DMS153 treated with DMSO at 0.1 percent for 48 hours (cell line): ENCODE results near the gene NIT2.

Experiments used
- DNase-seq: peaks from one replicate; lab custom pipeline; 2025; ENCODE audit not compliant: unreplicated experiment; lab: John Stamatoyannopoulos, UW

NIT2 gene

DNA sequence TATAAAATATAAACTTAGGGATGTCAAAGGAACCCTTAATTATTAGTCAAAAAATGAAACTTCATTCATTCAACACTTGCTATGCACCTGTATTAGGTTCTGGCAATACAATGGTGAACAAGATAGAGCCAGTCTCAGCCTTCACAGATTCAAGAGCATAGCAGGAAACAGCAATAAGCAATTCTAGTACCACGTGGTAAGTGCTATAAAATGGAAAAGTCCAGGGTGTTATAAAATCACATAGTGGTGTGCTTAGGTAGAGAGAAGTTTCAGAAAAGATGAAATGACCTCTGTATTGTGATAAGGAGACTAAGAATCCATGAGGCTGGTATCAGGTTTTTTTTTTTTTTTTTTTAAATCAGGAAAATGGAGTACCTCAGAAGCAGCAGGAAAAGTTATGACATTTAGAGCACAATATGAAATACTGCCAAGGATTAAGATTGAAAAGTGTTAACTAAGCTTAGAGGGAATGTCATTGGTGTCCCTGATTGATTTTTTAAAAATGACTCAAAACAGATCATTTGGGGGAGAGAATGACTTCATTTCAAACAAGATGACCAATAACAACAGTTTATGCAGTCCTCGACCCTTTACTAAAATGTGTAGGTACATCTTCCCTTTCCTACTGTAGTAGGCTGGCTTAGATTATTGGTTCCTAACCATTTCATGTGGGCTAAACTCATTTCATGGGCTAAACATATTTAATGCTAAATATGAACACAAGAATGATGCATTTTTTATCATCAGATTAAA, 61.3 kb downstream of the NIT2 start:
- no peak for DNase-seq

DNA sequence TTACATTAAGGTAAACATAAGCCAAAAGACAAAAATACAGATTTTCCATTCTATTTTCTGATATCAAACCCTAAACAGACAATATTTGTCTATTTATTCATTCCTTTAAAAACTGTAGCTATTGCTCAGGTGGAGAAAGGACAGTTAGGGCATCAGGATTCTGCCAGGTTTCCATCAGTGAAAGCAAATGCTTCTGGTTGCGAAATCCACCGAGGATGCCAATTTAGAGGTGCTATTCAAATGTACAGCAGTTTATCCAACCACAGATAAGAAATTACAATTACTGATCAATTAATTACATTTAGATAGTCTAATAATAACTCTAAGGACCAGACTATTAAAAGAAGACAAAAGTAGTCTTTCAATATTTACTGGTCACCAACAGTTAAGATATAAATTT, 62.4 kb downstream of the NIT2 start:
- no peak for DNase-seq

DNA sequence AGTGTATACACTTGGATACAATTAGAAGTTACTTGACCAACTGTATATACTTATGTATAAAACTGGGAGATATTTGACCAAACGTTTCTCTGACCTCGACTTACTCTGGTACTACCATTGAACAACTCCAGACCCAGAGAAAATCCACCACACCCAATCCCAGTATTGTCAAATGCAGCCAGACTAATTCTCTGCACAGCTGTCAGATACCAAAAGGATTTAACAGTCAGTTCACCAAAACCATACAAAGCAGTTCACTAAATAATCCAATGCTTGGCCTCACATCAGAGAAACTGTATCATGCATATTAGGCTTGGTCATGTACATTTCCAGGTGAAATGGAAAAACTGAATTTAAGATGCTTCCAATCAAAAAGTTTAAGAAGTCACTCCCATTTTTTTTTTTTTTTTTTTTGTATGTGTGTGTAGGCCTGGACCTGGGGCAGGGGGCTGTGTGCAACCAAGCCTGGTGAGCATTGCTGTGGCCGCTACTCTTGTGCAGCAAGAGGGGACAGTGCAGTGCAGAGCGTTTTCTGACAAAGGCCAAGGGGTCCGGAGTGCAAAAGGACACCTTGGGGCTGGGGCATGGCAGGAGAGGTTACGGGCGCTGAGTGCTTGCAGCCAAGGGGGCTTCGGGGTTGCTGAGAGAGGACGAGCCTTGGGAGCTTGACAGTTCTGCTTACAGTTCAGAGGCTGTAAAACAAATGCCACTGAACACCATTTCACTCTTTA, 64.9 kb downstream of the NIT2 start:
- no peak for DNase-seq

DNA sequence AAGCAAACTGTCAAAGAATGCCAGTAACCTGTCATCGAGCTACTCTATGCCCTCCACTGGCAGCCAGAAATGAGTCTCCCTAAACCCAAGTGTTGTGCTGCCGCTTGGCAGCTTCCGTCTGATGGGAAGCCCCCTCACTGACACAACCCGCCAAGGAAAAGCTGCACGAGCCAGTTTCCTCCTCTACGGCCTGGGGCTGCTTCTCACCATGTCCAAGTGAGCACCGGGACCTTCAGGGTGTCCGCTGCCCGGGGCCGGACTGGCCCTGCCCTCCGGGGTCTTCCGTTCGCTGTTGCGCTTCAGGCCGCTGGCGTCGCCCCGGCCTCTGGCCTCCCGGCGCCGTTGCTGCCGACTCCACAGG, 65.8 kb downstream of the NIT2 start:
- DNase-seq = no peak

DNA sequence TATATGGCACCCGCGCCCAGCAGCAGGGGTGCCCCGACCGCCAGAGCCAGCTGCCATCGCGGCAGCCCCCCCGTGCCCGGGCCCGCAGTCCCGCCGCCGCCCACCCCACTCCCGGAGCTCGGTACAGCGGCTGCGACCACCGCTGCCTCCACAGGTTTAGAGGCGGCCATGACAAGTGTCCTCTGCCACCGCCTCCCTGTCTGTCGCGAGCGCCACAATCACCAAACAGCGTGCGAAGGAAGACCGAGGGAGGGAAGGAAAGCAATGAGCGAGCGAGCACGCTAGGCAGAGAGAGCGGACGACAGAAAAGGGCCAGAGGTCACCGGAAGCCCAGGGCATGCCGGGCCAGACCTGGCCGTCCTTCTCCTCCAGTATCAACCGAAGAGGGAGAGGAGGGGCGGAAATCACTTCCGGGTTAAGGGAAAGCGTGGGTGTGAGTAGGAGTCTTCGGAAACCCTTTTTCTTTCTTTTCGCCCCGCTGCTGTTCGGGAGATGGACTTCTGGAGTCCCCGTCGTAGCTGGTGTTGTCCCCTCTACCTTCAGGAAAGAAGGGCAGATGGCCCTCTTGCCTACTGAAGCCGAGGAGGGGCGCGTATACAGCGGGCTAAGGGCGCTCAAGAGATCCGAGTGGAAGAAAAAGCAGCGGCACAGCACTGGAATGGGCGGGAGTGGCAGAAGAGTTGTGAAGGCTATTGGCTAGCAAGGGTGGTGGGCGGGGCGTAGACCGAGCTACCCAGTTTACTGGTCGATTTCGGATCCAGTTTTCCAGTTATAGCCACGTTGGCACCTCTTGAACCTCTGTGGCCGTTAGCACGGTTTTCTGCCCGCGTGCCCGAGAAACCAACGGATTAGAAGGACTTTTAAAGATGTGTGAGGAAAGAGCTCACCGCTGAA, 66.5 kb downstream of the NIT2 start, which contains the start of the genes LNP1 and TOMM70:
TSS of gene LNP1 (plus strand) at position 760 of the 894 bp plus-strand sequence. CDS start 28,191 bp downstream, outside the sequence.
TSS of gene TOMM70 (minus strand) at position 310 of the 894 bp plus-strand sequence. CDS start at position 170, 140 bp downstream.
- DNase-seq = peak; percentile 97

DNA sequence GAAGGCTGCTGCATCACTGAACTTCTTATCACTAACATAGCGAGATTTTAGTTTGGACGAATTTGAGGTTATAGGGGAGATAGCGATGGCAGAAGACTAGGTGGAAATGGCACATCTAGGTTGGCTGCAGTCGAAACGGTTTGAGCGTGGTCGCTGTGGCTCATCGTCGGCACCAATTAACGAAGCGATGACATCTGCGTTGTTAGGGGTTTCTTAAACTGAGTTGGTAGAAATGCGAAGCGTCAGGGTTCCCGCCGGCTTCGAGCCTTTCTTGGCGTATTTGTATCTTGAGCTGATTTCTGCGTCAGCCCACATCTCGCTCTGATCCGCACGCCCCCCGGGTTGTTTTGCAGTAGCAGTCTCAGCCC, 67.1 kb downstream of the NIT2 start:
- DNase-seq = peak; percentile 57

DNA sequence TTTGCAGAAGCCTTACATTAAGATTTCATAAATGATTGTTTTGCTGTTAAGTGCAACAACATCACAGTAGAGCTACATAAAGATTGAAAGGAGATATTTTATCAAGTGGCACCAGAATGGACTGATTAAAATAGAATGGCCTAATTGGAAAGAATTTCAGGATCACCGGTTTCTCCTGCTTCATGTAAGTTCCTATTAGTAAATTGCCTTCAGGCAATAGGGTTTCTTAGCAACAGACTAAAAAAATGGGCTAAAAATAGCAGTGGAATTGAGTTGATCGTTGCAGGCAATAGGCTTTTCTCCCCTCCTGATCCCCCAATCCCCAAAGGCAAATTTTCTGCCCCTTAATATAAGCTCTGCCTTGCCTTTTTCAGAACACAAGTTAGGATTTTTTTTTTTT, 67.7 kb downstream of the NIT2 start:
- no peak for DNase-seq

DNA sequence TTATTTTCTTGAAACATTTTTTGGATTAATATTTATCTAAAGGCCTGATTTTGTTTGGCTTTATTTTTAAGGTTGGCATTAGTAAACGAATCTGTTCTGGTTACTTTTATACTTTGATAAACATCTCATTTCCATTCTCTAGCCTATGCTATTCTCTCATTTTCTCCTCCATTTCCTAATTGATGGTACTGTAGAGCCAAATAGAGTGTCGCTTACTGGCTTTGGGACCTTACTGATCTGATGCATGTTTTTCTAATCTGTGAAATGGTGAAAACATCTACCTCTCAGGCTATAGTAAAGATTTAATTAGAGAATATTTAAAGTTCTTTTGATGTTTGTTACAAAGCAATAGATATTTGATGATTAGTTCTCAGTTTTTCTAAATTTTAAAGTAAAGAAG, 68.3 kb downstream of the NIT2 start:
- DNase-seq = no peak

DNA sequence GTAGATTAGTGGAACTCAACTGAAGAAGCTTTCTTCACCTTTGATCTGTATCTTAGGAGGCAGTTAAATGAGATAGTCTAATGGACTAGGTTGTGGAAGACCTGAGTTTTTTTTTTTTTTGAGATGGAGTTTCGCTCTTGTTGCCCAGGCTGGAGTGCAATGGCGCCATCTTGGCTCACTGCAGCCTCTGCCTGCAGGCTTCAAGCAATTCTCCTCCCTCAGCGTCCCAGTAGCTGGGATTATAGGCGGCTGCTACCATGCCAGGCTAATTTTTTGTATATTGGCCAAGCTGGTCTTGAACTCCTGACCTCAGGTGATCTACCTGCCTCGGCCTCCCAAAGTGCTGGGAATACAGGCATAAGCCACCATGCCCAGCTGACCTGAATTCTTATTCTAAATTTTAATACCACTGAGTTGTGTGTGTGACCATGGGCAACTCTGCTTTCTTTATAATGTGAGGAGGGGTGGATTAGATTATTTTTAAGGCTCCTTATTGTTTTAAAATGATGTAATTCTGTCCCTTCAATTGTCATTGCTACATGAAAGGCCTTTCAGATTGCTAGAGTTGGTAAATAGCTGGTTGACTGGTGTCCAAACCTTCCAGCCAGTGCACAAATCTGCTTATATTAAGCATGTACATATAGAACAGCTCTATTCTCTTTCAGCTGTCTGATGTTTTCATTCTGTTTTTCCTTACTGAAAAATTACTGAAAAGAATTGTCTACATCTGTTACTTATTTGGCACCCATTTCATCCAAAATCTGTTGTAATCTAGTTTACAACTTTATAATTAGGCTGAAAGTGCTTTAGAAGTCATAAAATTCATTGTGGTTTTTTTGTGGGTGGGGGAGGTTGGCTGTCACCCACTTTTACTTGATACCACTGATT, 69.0 kb downstream of the NIT2 start:
- DNase-seq = no peak

DNA sequence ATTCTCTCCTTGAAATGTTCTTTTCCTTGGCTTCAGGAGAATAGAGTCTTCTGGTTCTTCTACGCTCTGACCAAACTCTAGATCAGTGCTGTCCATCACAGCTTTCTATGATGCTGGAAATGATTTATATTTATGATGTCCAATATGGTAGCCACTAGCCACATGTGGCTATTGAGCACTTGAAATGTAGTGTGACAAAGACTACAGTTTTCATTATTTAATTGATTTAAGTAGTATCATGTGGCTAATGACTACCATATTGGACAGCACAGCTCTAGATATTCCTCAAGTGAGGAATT, 69.6 kb downstream of the NIT2 start:
- DNase-seq = no peak

DNA sequence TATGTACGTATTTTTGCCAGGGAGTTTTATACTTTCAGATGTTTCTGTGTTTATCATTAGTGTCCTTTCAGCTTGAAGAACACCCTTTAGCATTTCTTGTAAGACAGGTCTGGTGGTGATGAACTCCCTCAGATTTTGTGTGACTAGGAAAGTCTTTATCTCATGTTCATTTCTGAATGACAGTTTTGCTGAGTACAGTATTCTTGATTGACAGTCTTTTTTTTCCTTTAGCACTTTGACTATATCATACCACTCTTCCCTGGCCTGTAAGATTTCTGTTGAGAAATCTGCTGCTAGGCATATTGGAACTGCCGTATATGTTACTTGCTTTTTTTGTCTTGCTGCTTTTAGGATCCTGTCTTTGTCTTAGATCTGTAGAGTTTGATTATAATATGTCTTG, 72.6 kb downstream of the NIT2 start:
- no peak for DNase-seq

DNA sequence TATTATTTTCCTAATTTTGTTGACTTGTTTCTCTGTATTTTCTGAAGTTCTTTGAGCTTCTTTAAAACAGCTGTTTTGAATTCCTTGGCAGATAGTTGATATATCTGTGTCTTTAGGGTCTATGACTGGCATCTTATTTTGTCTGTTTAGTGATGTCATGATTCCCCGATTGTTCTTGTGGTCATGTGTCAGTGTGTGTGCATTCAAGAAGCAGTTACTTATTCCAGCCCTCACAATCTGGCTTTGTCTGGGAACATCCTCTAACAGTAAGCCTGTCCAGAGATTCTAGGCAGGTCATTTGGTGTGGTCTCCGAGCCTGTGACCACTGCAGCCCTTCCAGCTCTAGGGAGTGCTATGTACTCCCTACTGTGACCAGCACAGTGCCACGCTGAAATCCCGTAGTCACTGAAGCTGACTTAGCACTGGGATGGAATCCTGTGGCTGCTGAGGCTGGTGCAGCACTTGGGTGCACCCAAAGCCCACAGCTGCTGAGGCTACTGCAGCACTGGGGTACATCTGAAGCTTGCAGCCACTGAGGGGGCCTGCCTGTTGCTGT, 73.5 kb downstream of the NIT2 start:
- DNase-seq = no peak
